Measurements from ENCODE around the gene ROS1. TPM values are rescaled to one million over a fixed set of nuclear protein-coding genes. Genes with fewer than 3 reads are reported as not detected.

The ROS1 gene
- total RNA-seq, 1 donor from 2014 or later = not detected

GRCh38 chr6:117346142-117346930, 79.4 kb downstream of the ROS1 start:
- H3K9me3 Mint-ChIP-seq (ENCODE audit: unreplicated experiment) = no peaks in the 10 kb centered on the region
- no peaks in the 10 kb centered on the region for H3K79me2 ChIP-seq (ENCODE audit: insufficient read depth, low read length)
- no peaks in the 10 kb centered on the region for H3K27me3 ChIP-seq (ENCODE audit: insufficient read depth, low read length)
- H3K9ac ChIP-seq (ENCODE audit: low read length) = no peak overlapping the region
- no peaks in the 10 kb centered on the region for H3K27me3 Mint-ChIP-seq (ENCODE audit: low read depth, unreplicated experiment)
- H4K20me1 ChIP-seq (ENCODE audit: insufficient read depth, low read length) = no peaks in the 10 kb centered on the region
- no peak overlapping the region for H3K27ac ChIP-seq (ENCODE audit: low read depth, low read length)
- H3K36me3 ChIP-seq (ENCODE audit: insufficient read depth, low read length) = no peaks in the 10 kb centered on the region
- DNase-seq (ENCODE audit: low read depth) = peak; percentile 15
- H3K27ac Mint-ChIP-seq (ENCODE audit: unreplicated experiment) = no peak overlapping the region
- peak; percentile 59 for FAIRE-seq
- H2AFZ ChIP-seq (ENCODE audit: low read depth, low read length) = peak overlapping the region; percentile 51
- no peak overlapping the region for H3K4me3 ChIP-seq (ENCODE audit: insufficient read depth, low read depth, low read length)
- H3K36me3 Mint-ChIP-seq (ENCODE audit: low read depth, unreplicated experiment) = no peaks in the 10 kb centered on the region
- TF ChIP-seq EZH2 (IDR thresholded peaks at IDR 0.05; ENCODE audit: insufficient read depth, low read length) = no peak
- TF ChIP-seq, protein P1, sequence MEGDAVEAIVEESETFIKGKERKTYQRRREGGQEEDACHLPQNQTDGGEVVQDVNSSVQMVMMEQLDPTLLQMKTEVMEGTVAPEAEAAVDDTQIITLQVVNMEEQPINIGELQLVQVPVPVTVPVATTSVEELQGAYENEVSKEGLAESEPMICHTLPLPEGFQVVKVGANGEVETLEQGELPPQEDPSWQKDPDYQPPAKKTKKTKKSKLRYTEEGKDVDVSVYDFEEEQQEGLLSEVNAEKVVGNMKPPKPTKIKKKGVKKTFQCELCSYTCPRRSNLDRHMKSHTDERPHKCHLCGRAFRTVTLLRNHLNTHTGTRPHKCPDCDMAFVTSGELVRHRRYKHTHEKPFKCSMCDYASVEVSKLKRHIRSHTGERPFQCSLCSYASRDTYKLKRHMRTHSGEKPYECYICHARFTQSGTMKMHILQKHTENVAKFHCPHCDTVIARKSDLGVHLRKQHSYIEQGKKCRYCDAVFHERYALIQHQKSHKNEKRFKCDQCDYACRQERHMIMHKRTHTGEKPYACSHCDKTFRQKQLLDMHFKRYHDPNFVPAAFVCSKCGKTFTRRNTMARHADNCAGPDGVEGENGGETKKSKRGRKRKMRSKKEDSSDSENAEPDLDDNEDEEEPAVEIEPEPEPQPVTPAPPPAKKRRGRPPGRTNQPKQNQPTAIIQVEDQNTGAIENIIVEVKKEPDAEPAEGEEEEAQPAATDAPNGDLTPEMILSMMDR (IDR thresholded peaks at IDR 0.05; ENCODE audit: insufficient read depth, low read depth, low read length) = peak; percentile 42
- peak overlapping the region; percentile 56 for H3K4me2 ChIP-seq (ENCODE audit: low read length)
- no peaks in the 10 kb centered on the region for H3K4me1 ChIP-seq (ENCODE audit: insufficient read depth, low read length)
- no peaks in the 10 kb centered on the region for H3K9me3 ChIP-seq (ENCODE audit: insufficient read depth, low read depth, low read length)
- H3K4me1 Mint-ChIP-seq (ENCODE audit: low read depth, unreplicated experiment) = no peaks in the 10 kb centered on the region
- H3K4me3 Mint-ChIP-seq (ENCODE audit: unreplicated experiment) = no peak overlapping the region

DNA sequence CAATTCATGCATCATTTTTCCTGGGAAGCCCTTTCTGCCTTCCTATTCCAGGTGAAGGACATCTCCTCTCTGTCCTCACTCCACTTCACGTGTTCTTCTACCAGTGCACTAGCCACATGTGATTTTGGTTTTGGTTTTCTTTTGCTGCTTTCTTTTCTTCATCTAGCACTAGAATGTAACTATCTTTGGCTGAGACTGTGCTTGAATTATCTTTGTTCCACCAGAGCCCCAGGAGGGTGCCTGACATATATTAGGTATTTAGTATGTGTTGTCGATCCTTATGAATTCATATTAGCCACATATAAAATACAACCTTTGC, 80.5 kb downstream of the ROS1 start:
- TF ChIP-seq EZH2 (IDR thresholded peaks at IDR 0.05; ENCODE audit: insufficient read depth, low read length) = no peak
- TF ChIP-seq, protein P1 (IDR thresholded peaks at IDR 0.05; ENCODE audit: insufficient read depth, low read depth, low read length) = no peak
- no peaks in the 10 kb centered on the region for H3K9me3 ChIP-seq (ENCODE audit: insufficient read depth, low read depth, low read length)
- H3K27ac Mint-ChIP-seq (ENCODE audit: unreplicated experiment) = no peak overlapping the region
- no peak for FAIRE-seq
- no peaks in the 10 kb centered on the region for H3K36me3 ChIP-seq (ENCODE audit: insufficient read depth, low read length)
- no peak overlapping the region for H2AFZ ChIP-seq (ENCODE audit: low read depth, low read length)
- no peak overlapping the region for H3K9ac ChIP-seq (ENCODE audit: low read length)
- no peaks in the 10 kb centered on the region for H3K4me1 ChIP-seq (ENCODE audit: insufficient read depth, low read length)
- no peaks in the 10 kb centered on the region for H3K27me3 Mint-ChIP-seq (ENCODE audit: low read depth, unreplicated experiment)
- no peaks in the 10 kb centered on the region for H3K79me2 ChIP-seq (ENCODE audit: insufficient read depth, low read length)
- H3K36me3 Mint-ChIP-seq (ENCODE audit: low read depth, unreplicated experiment) = no peaks in the 10 kb centered on the region
- H3K27me3 ChIP-seq (ENCODE audit: insufficient read depth, low read length) = no peaks in the 10 kb centered on the region
- H3K4me1 Mint-ChIP-seq (ENCODE audit: low read depth, unreplicated experiment) = no peaks in the 10 kb centered on the region
- H3K9me3 Mint-ChIP-seq (ENCODE audit: unreplicated experiment) = no peaks in the 10 kb centered on the region
- H3K4me3 Mint-ChIP-seq (ENCODE audit: unreplicated experiment) = no peak overlapping the region
- DNase-seq (ENCODE audit: low read depth) = no peak
- H4K20me1 ChIP-seq (ENCODE audit: insufficient read depth, low read length) = no peaks in the 10 kb centered on the region
- no peak overlapping the region for H3K27ac ChIP-seq (ENCODE audit: low read depth, low read length)
- H3K4me2 ChIP-seq (ENCODE audit: low read length) = no peak overlapping the region
- no peak overlapping the region for H3K4me3 ChIP-seq (ENCODE audit: insufficient read depth, low read depth, low read length)
